Caco-2 (cell line): ENCODE data around the gene AP2M1. TPM values are rescaled to one million over a fixed set of nuclear protein-coding genes. Genes with fewer than 3 reads are reported as not detected.

Source experiments
- Bru-seq: library from RNA; stranded (reverse); fragments of 400-500 nt; gene quantifications from one replicate; lab custom pipeline; 2021; lab: Mats Ljungman, UMichigan
- BruChase-seq, 2 experiments: library from RNA; stranded (reverse); fragments of 400-500 nt; gene quantifications; one replicate each; lab custom pipeline; 2021; lab: Mats Ljungman, UMichigan
- BruUV-seq: library from RNA; stranded (reverse); fragments of 400-500 nt; replicated peaks from 2 replicates; lab custom pipeline; 2021; lab: Mats Ljungman, UMichigan
- CTCF ChIA-PET: fragments of 300-600 bp; sonication (Branson Sonifier 250); formaldehyde crosslinking; loops from one replicate; lab custom pipeline; 2022; ENCODE audit warnings: antibody characterized with exemption; lab: Charles Lee
- POLR2A ChIA-PET: fragments of 300-600 bp; sonication (Branson Sonifier 250); formaldehyde crosslinking; loops from one replicate; lab custom pipeline; 2022; ENCODE audit warnings: antibody characterized with exemption; lab: Charles Lee
- DNase-seq, 2 experiments: peaks; one replicate each; pipeline versions ENCODE4 v3.0.0 to v3.0.0-alpha.2; 2020 to 2022
- H3K27me3 ChIP-seq: replicated peaks from 2 replicates; pipeline ENCODE4 v1.6.0; 2011; ENCODE audit warnings: low read length; ENCODE audit not compliant: control insufficient read depth, insufficient read depth
- H3K36me3 ChIP-seq: 2 replicates; pipeline ENCODE4 v1.5.1; 2011; ENCODE audit warnings: low read length; ENCODE audit not compliant: control insufficient read depth, insufficient read depth
- H3K4me1 ChIP-seq: fragments of 250-450 bp; sonication (Bioruptor Pico); 2 replicates; pipeline ENCODE4 v1.5.1; 2020; ENCODE audit warnings: mild to moderate bottlenecking
- H3K4me3 ChIP-seq: 2 replicates; pipeline ENCODE4 v1.5.1; 2011; ENCODE audit warnings: low read depth, mild to moderate bottlenecking, control low read depth, low read length
- H3K9me3 ChIP-seq: fragments of 250-450 bp; sonication (Bioruptor Pico); 2 replicates; pipeline ENCODE4 v1.5.1; 2020; ENCODE audit warnings: mild to moderate bottlenecking, moderate library complexity
- H3K27ac Mint-ChIP-seq: one replicate; pipeline ENCODE4 v1.8.0; 2022; ENCODE audit warnings: mixed read lengths; ENCODE audit not compliant: unreplicated experiment
- H3K27me3 Mint-ChIP-seq: one replicate; pipeline ENCODE4 v1.8.0; 2022; ENCODE audit warnings: mixed read lengths; ENCODE audit not compliant: insufficient read depth, unreplicated experiment
- H3K36me3 Mint-ChIP-seq: one replicate; pipeline ENCODE4 v1.8.0; 2022; ENCODE audit warnings: mild to moderate bottlenecking, mixed read lengths; ENCODE audit not compliant: insufficient read depth, unreplicated experiment
- H3K4me1 Mint-ChIP-seq: one replicate; pipeline ENCODE4 v1.8.0; 2022; ENCODE audit warnings: low read depth, mixed read lengths; ENCODE audit not compliant: unreplicated experiment
- H3K4me3 Mint-ChIP-seq: one replicate; pipeline ENCODE4 v1.8.0; 2022; ENCODE audit warnings: mild to moderate bottlenecking, moderate library complexity, mixed read lengths; ENCODE audit not compliant: unreplicated experiment
- H3K9me3 Mint-ChIP-seq: one replicate; pipeline ENCODE4 v1.8.0; 2022; ENCODE audit warnings: mixed read lengths; ENCODE audit not compliant: unreplicated experiment
- intact Hi-C: fragments of 100-400 bp; cut with micrococcal nuclease; formaldehyde crosslinking; loops from one replicate; pipeline ENCODE4 v1.10.0; 2022; ENCODE audit not compliant: unreplicated experiment
- long read RNA-seq: library from polyadenylated mRNA; stranded (forward); transcript quantifications from one replicate; pipeline ENCODE4 v2.0.0, GENCODE V29; 2022
- total RNA-seq: library from RNA; stranded (reverse); gene quantifications from 2 replicates; pipeline ENCODE4 v1.2.3, GENCODE V29; 2022
- TF ChIP-seq, protein P1 (sequence below), 2 experiments: fragments of 200-600 bp in 1 of 2; IDR thresholded peaks; 1 replicate in 1 of 2; 2 replicates in 1 of 2; pipeline versions ENCODE4 v1.5.1 to v1.8.0; 2011 to 2022; ENCODE audit warnings: antibody characterized with exemption in 1 of 2, control low read depth in 1 of 2, inconsistent platforms in 1 of 2, low read depth in 1 of 2, low read length in 1 of 2, mild to moderate bottlenecking in 1 of 2, moderate library complexity in 1 of 2; ENCODE audit not compliant: insufficient read depth in 1 of 2, severe bottlenecking in 1 of 2, unreplicated experiment in 1 of 2

AP2M1 gene
- 202 and 214 TPM in 2 replicates for total RNA-seq
- Bru-seq, nascent RNA, result percentile 80 among the genes with signal in this experiment
- percentile 86 among the genes with signal in this experiment for BruChase-seq, experiment 1, labeled RNA remaining after a 2-hour chase
- BruChase-seq, experiment 2, labeled RNA remaining after a 6-hour chase, result percentile 95 among the genes with signal in this experiment
- long read RNA-seq, transcript AP2M1-202 (11 exons, 2,091 nt), result major isoform, 100 of 637 reads
- long read RNA-seq, transcript AP2M1-207 (10 exons, 1,950 nt), result minor isoform, 5 of 637 reads
- long read RNA-seq, partial matches to known transcripts, result 34 of 637 reads
- long read RNA-seq, other reads (novel, unspliced or antisense), result 497 of 637 reads

DNA sequence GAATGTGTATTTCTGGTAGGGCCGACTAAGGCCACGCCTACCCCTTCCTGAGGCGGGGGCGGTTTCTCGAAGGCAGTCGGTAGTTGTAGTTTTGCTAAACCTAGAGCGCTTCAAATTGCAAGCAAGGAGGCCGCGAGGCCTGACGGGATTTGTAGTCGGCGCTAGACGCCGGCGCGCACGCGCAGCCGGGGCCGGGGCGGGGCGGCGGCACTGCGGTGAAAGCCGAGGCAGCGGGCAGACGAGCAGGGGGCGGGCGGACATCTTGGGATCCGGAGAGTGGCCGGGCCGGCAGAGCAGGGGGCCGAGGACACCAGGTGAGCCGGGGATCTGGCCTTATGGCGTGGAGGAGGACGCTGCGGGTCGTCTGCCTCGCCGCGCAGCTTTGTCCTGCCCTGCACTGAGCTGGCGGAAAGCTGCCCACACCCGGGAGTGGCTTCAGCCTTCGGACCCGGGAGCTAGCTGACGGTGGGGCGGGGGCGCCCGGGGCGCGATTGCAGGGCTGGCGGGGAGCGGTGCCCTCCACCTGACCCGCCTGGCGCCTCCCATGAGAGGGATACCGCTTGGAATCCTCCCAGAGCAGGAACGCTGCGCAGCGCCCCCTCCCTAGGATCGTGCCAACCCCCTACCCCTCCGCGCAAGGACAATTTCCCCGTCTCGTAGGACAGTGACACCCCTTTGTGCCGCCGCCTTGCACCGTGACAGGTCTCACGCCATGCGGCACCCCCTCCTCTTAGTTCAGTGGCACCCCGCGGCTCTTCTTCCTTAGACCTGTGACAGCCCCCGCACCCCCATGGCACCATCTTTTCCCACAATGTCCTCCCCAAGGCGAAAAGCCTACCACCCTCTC is at the start of gene AP2M1:
Gene AP2M1 (plus strand): TSS at position 210 of the 847 bp plus-strand sequence. CDS start 2,139 bp downstream, outside the sequence.
- intact Hi-C loops, result loop anchor here (1.0 to 5.0 kb wide), 4 partner anchors 10 to 124 kb away; partner anchors contain the start of gene PSMD2

DNA sequence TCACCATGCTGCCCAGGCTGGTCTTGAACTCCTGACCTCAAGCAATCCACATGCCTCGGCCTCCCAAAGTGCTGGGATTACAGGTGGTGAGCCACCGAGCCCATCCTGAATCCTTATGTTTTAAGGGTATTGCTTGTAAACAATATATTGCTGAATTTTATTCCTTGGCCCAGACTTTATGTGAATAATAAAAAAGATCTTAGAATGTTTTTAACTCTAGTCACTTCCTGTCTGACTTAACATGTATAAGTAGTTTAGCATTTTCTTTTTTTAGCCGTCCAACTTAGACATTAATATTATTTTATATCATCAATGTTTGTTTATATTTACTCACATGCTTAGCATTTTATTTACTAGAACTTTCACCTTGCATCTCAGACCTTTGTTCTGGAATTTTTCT is 48.6 kb upstream of the AP2M1 start:
- intact Hi-C loops, result no loop called here
- DNase-seq, result no peak
- no peaks in the 10 kb centered on the region for H3K4me1 ChIP-seq
- no peaks in the 10 kb centered on the region for H3K36me3 ChIP-seq
- Mint-ChIP-seq H3K27ac (no peak overlapping the region), H3K4me3 (no peak overlapping the region), H3K36me3 (no peaks in the 10 kb centered on the region), H3K4me1 (no peaks in the 10 kb centered on the region), H3K27me3 (no peaks in the 10 kb centered on the region), H3K9me3 (no peaks in the 10 kb centered on the region)
- no TSS peak for BruUV-seq
- POLR2A ChIA-PET, result no interaction called here
- no peaks in the 10 kb centered on the region for H3K27me3 ChIP-seq
- TF ChIP-seq, protein P1, sequence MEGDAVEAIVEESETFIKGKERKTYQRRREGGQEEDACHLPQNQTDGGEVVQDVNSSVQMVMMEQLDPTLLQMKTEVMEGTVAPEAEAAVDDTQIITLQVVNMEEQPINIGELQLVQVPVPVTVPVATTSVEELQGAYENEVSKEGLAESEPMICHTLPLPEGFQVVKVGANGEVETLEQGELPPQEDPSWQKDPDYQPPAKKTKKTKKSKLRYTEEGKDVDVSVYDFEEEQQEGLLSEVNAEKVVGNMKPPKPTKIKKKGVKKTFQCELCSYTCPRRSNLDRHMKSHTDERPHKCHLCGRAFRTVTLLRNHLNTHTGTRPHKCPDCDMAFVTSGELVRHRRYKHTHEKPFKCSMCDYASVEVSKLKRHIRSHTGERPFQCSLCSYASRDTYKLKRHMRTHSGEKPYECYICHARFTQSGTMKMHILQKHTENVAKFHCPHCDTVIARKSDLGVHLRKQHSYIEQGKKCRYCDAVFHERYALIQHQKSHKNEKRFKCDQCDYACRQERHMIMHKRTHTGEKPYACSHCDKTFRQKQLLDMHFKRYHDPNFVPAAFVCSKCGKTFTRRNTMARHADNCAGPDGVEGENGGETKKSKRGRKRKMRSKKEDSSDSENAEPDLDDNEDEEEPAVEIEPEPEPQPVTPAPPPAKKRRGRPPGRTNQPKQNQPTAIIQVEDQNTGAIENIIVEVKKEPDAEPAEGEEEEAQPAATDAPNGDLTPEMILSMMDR (IDR thresholded peaks at IDR 0.05; ENCODE audit: insufficient read depth in 1 of 2, low read depth in 1 of 2, low read length in 1 of 2, severe bottlenecking in 1 of 2, unreplicated experiment in 1 of 2), result no peak
- H3K4me3 ChIP-seq, result no peak overlapping the region
- CTCF ChIA-PET, result no interaction called here
- no peaks in the 10 kb centered on the region for H3K9me3 ChIP-seq

More for the DNA sequence above, at the start of gene AP2M1:
- H3K9me3 ChIP-seq, result no peaks in the 10 kb centered on the region
- no peaks in the 10 kb centered on the region for H3K9me3 Mint-ChIP-seq
- peak within 1 kb of the TSS; percentile 97 for H3K4me3 Mint-ChIP-seq
- POLR2A ChIA-PET, result interaction anchor here (0.6 to 1.6 kb wide), 2 partner anchors 11 to 608 kb away, joined by 5 to 8 read pairs; partner anchors contain the start of gene ABCF3
- CTCF ChIA-PET, result interaction anchor here (0.6 to 1.5 kb wide), 4 partner anchors 18 to 75 kb away, joined by 3 to 10 read pairs (median 6); partner anchors contain the start of gene EIF2B5
- peak within 1 kb of the TSS; percentile 88 for H3K4me3 ChIP-seq
- peaks cover 19% of the 10 kb centered on the region for H3K4me1 ChIP-seq
- H3K27me3 ChIP-seq, result no peaks in the 10 kb centered on the region
- peak within 1 kb of the TSS; percentile 94 for H3K27ac Mint-ChIP-seq
- H3K36me3 Mint-ChIP-seq, result peaks cover 29% of the 10 kb centered on the region
- no peaks in the 10 kb centered on the region for H3K27me3 Mint-ChIP-seq
- TF ChIP-seq, protein P1 (IDR thresholded peaks at IDR 0.05; ENCODE audit: insufficient read depth in 1 of 2, low read depth in 1 of 2, low read length in 1 of 2, severe bottlenecking in 1 of 2, unreplicated experiment in 1 of 2), result no peak
- H3K4me1 Mint-ChIP-seq, result peaks cover 7% of the 10 kb centered on the region
- H3K36me3 ChIP-seq, result peaks cover 4% of the 10 kb centered on the region
- DNase-seq, result peak; percentile 98
- BruUV-seq, result no TSS peak

DNA sequence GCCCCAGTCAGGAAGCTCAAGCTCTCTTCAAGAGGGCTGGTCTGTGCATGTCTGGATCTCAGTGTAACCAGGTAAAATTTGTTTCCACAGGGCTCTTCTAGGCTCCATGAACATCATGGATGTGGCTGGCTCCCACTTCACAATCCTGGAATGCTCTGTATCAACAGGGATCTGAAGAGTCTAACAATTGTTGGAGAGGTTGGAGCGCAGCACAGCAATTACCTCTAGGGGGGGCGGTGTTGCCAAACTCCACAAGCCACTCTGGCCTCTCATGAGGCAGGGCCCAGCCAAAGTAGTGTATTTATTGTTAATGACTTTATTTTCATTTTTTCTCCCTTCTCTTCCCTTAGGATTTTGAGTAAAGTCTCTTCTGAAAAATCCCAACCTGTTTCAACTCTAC is 45.6 kb upstream of the AP2M1 start:
- no peak overlapping the region for H3K4me3 ChIP-seq
- no peaks in the 10 kb centered on the region for H3K9me3 Mint-ChIP-seq
- TF ChIP-seq, protein P1 (IDR thresholded peaks at IDR 0.05; ENCODE audit: insufficient read depth in 1 of 2, low read depth in 1 of 2, low read length in 1 of 2, severe bottlenecking in 1 of 2, unreplicated experiment in 1 of 2), result peak; percentile 38 to 41
- H3K9me3 ChIP-seq, result no peaks in the 10 kb centered on the region
- no peaks in the 10 kb centered on the region for H3K4me1 ChIP-seq
- H3K4me1 Mint-ChIP-seq, result no peaks in the 10 kb centered on the region
- peak; percentile 59 to 62 for DNase-seq
- BruUV-seq, result no TSS peak
- H3K4me3 Mint-ChIP-seq, result no peak overlapping the region
- no peak overlapping the region for H3K27ac Mint-ChIP-seq
- intact Hi-C loops, result no loop called here
- H3K27me3 Mint-ChIP-seq, result no peaks in the 10 kb centered on the region
- CTCF ChIA-PET, result interaction anchor here (0.5 kb wide), 1 partner anchor 100 kb away, joined by 4 read pairs; no protein-coding TSS in a partner anchor
- no peaks in the 10 kb centered on the region for H3K27me3 ChIP-seq
- no peaks in the 10 kb centered on the region for H3K36me3 ChIP-seq
- POLR2A ChIA-PET, result interaction anchor here (0.6 kb wide), 1 partner anchor 25 kb away, joined by 12 read pairs; no protein-coding TSS in a partner anchor
- peaks cover 3% of the 10 kb centered on the region for H3K36me3 Mint-ChIP-seq
